Measurements from ENCODE around the gene GAPVD1. TPM values are rescaled to one million over a fixed set of nuclear protein-coding genes. Genes with fewer than 3 reads are reported as not detected.
A peak's percentile ranks its signal among the peaks of the same experiment; 100 is the strongest.
"Not testable (repeated sequence)": the region's sequence is repeated elsewhere in the genome, so short reads cannot be mapped to it uniquely, and the experiment has no call there.

The GAPVD1 gene
- total RNA-seq, 1 experiment from 2014 or later = 22.9 TPM

GRCh38 chr9:125316359-125316758, 54.7 kb downstream of the GAPVD1 start:
- DNase-seq (ENCODE audit: low spot score) = not testable (repeated sequence)

- DNase-seq (ENCODE audit: low spot score) = no peak
These were observed 56.1 kb downstream of the GAPVD1 start for GRCh38 chr9:125317704-125318103.

DNA sequence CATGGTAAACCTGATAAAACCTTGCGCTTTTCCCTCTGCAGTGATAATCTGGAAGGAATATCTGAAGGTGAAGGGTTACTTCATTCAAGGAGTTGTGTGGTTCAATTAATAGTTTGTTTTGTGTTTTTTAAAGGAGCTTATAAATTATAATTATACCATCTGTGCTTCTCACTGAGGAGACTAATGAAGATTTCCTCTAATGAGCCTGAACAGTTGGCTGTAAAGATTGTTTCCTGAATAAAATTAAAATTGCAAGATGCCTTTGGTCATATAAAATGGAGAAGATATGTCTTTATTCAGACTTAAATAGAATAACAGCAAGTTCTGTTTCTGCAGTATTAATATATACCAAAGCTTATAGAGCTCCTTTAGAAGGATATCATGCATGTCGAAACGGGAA, 59.9 kb downstream of the GAPVD1 start:
- no peak for DNase-seq (ENCODE audit: low spot score)

DNA sequence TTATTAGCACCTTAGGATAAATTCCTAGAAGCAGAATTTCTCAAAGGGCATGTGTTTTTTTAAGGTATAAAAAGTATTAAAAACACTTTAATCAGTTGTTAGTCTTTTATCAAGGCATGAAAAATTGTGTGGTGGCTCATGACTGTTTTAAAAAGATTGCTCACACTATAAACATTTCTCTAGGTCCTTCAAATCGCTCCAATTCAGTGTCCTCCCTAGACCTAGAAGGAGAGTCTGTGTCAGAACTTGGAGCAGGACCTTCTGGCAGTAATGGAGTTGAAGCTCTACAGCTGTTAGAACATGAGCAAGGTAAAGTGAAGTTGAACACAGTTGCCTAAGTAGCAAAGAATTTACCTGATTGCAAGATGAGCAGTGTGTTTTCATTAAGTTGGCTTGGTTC, 62.0 kb downstream of the GAPVD1 start:
- DNase-seq (ENCODE audit: low spot score) = no peak

- DNase-seq (ENCODE audit: low spot score) = no peak
These were observed 64.2 kb downstream of the GAPVD1 start for GRCh38 chr9:125325826-125326225.

GRCh38 chr9:125329978-125330377, 68.4 kb downstream of the GAPVD1 start:
- no peak for DNase-seq (ENCODE audit: low spot score)

GRCh38 chr9:125330587-125330986, 69.0 kb downstream of the GAPVD1 start:
- no peak for DNase-seq (ENCODE audit: low spot score)

DNA sequence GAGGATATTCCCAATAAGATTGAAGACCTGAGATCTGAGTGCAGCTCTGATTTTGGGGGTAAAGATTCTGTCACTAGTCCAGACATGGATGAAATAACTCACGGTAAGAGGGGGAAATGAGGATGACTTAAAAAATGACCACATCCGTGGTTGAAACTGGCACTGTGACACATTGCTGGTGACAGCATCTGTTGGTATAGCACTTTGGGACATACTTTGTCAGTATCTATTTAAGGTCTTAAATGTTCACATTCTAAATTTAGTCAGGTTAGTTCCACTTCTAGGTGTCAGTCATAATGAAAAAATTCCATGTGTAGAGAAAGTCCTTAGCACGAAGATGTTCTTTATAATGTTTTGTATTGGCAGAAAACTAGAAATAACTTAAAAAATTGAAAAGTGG, 70.9 kb downstream of the GAPVD1 start:
- no peak for DNase-seq (ENCODE audit: low spot score)

DNA sequence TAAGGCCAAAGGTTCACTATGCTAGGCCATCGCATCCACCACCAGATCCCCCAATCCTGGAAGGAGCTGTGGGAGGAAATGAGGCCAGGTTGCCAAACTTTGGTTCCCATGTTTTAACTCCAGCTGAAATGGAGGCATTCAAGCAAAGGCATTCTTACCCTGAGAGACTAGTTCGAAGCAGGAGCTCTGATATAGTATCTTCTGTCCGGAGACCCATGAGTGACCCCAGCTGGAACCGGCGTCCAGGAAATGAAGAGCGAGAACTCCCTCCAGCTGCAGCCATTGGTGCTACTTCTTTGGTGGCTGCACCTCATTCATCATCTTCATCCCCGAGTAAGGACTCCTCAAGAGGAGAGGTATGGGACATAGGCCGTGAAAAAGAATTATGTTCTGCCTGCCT, 75.6 kb downstream of the GAPVD1 start:
- DNase-seq (ENCODE audit: low spot score) = peak; percentile 13

DNA sequence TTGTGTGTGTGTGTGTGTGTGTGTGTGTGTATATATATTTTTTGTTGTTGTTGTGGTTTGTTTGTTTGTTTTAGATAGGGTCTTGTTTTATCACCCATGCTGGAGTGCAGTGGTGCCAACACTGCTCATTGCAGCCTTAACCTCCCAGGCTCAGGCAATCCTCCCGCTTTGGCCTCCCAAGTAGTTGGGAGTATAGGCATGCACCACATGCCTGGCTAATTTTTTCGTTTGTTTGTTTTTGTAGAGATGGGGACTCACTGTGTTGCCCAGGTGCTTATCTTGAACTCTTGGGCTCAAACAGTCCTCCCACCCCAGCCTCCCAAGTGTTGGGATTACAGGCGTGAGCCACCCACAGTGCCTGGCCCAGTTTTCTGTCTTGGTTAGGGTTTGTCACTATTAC, 77.3 kb downstream of the GAPVD1 start:
- DNase-seq (ENCODE audit: low spot score) = no peak

DNA sequence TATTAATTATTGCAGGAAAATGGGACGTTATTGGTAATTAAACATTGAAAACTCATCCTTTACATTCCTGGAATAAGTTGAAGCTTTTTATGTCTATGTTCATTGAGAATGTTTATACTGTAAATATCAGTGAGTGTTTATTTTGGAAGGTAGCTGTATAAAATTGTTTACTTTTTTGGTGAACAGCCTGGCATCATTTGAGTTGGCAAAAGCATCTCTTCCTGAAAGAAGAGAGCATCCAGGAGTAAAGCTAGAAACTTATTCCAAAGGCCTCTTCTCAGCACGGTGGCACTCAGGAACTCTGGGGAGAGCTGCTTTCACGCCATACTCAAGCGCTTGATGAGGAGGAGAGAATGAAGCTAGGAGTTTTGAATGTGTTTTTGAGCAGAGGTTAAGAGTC, 79.9 kb downstream of the GAPVD1 start:
- no peak for DNase-seq (ENCODE audit: low spot score)

- DNase-seq (ENCODE audit: low spot score) = no peak
These were observed 82.1 kb downstream of the GAPVD1 start for GRCh38 chr9:125343518-125344275.

DNA sequence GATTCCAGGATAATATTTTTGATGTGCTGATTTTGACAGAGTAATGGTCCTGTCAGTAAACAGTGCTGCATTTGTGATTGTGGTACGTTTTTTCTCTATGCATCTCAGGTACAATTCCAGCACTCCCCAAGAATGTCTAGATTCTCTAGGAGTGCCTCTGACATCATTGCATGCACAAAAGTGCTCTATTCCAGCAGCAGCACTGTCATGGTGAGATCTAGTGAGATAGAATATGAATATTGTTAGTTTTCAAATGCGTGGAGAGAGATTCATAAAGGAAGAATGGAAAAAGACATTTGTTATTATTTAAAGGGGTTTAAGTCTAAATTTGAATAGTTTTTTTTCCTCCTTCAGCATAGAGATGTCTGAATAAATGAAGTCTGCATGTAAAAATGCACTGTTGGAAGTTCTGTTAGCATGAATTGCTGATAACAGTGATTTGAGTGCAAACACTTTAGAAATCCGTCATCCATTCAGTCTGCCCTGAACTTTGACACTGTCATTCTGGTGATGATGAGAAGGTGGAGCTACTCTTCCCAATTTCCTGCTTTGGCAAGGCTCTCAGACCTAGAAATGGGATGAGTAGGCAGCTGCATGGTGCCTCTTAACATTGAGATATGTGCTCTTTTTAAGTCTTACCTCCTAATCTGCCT, 84.6 kb downstream of the GAPVD1 start:
- DNase-seq (ENCODE audit: low spot score) = peak; percentile 14

DNA sequence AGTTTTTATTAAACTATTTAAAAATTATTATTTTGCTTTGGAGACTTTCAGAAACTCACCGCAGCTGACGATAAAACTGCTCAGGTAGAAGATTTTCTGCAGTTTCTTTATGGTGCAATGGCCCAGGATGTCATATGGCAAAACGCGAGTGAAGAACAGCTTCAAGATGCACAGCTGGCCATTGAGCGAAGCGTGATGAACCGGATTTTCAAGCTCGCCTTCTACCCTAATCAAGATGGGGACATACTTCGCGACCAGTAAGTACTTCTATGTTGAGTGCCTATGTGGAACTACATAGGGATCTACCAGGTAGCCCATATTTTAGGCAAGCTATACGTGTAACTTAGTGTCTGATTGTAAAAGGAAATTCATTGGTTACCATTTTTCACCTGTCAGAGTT, 94.0 kb downstream of the GAPVD1 start:
- no peak for DNase-seq (ENCODE audit: low spot score)

DNA sequence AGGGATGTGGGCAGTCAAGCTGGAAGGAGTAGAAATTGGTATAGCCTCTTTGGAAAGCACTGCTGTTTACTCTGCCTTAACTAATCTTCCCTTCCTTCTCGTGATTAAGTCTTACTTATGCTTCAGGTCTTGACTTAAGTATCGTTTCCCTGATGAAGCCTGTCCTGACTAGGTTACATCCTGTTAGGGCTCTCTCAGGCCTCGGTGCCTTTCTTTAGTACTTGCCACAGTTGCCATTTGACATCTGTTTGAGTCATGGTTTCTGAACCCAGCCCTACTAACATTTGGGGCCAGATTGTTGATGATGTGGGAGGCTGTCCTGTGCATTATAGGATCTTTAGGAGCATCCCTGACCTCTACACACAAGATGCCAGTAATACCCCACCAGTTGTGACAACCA, 94.4 kb downstream of the GAPVD1 start:
- no peak for DNase-seq (ENCODE audit: low spot score)

GRCh38 chr9:125359011-125359410, 97.4 kb downstream of the GAPVD1 start:
- no peak for DNase-seq (ENCODE audit: low spot score)

- no peak for DNase-seq (ENCODE audit: low spot score)
These were observed 99.0 kb downstream of the GAPVD1 start for GRCh38 chr9:125360601-125361000.

DNA sequence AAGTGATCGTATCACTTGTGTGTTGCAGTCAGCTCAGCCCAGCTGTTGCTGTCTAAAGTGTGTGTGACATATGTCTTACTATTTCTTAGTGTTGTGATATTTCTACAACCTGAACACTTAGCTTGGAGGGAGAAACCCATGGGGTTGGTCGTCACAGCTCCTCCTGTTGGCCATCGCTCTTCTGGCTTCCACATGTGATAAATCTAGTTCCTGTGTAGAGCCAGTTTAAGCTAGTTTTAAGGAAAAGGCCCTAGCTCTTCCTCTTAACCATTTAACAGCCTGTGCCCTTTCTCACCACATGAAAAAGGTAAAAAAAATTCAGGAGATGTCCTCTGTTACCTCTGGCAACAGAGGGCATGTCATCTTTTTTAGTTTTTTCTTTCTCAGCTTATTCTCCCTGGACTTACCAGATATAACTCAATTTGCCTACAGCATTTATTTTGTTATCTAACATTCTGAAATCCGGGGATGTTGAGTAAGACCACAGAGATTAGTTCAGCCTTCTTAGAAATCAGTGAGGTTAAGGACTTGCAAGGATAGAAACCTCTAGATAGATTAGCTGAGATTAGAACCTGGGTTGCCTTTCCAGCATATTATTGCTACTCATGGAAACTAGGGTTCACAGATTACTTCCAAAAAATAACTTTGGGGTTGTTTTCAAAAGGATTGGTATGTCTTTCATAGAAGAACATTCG, 100.4 kb downstream of the GAPVD1 start:
- peak; percentile 66 for DNase-seq (ENCODE audit: low spot score)

DNA sequence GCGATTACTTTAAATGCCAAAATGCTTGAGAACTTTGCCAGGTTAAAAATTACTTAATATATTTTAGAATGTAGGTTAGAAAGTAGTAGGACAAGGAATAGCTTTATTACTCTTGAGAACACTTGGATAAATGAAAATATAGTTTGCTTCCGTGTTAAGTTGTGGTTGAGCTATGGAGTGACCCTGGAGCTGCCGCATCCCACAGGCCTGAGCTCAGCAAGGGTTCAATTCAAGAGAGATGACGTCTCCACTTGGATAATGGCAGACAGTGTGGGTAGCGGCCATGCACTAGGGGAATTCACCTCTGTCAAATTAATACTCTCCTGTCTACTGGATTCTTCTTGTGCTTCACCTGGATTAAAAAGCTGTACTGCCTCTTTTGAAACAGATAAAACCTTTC, 105.0 kb downstream of the GAPVD1 start:
- DNase-seq (ENCODE audit: low spot score) = no peak

DNA sequence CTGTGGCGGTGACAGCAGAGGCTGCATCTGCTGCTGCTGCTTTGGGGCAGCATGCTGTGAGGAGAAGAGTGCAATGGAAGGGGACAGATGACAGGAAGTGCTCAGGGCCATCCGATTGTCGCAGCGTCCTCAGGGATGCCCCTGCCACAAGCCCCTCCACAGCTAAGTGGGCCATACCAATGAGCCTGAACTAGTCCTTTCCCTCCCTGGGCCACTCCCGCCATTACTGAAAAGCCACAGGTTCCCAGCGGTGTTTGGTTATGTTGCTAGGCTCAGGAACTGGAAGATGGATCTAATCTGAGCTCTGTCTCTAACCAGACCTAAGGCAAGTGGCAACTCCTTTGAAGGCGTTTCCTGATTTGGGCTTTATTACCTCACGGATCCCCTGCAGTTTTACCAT, 109.2 kb downstream of the GAPVD1 start:
- no peak for DNase-seq (ENCODE audit: low spot score)

GRCh38 chr9:125372441-125373226, 111.0 kb downstream of the GAPVD1 start:
- no peak for DNase-seq (ENCODE audit: low spot score)

All from HT-29 (cell line).